Ovary (tissue), 3 donors: ENCODE data around the gene IGFBP3.

Source experiments
- CTCF ChIP-seq, 3 donors: fragments of 450-650 bp in 2 of 3; fragments of 200-600 bp in 1 of 3; IDR thresholded peaks; one replicate each; pipeline versions ENCODE4 v1.5.1 to v1.8.0; 2016 to 2022; ENCODE audit warnings: antibody characterized with exemption in 3 of 3, mild to moderate bottlenecking in 1 of 3
- EP300 ChIP-seq: sonication (generic); formaldehyde crosslinking; IDR thresholded peaks from one replicate; pipeline ENCODE4 v1.6.1; 2017; ENCODE audit warnings: antibody characterized with exemption
- POLR2A ChIP-seq: fragments of 450-650 bp; IDR thresholded peaks from one replicate; pipeline ENCODE4 v1.6.1; 2017; ENCODE audit warnings: antibody characterized with exemption, mild to moderate bottlenecking, moderate library complexity
- donor health status: DM: no; HTN: no; CAD: no.

GRCh38 chr7:45917658-45918057 lies 3.4 kb downstream of the IGFBP3 start:
- peak; percentile 80 to 87 (median 85) for TF ChIP-seq CTCF (IDR thresholded peaks at IDR 0.05)
- no peak for TF ChIP-seq POLR2A
- TF ChIP-seq EP300, result no peak
